Measurements from ENCODE around the gene PFKP.

Gene PFKP

GRCh38 chr10:3067118-3067858 lies at the start of gene PFKP:
Gene PFKP, plus strand, starts transcription at chr10:3067548. Its CDS starts 48 bp downstream, at chr10:3067596.
- peak; percentile 55 for DNase-seq

- no peak for DNase-seq
These were observed 49.1 kb upstream of the PFKP start for GRCh38 chr10:3018247-3018646.

- no peak for DNase-seq
These were observed 47.0 kb upstream of the PFKP start for GRCh38 chr10:3020311-3020710.

- no peak for DNase-seq
These were observed 46.5 kb upstream of the PFKP start for GRCh38 chr10:3020881-3021280.

- DNase-seq: no peak
These were observed 45.3 kb upstream of the PFKP start for GRCh38 chr10:3022027-3022426.

- no peak for DNase-seq
These were observed 43.5 kb upstream of the PFKP start for GRCh38 chr10:3023892-3024291.

GRCh38 chr10:3025026-3025683 lies 42.2 kb upstream of the PFKP start:
- DNase-seq: no peak

- no peak for DNase-seq
These were observed 39.5 kb upstream of the PFKP start for GRCh38 chr10:3027866-3028265.

GRCh38 chr10:3028441-3028840 lies 38.9 kb upstream of the PFKP start:
- no peak for DNase-seq

- DNase-seq: no peak
These were observed 36.6 kb upstream of the PFKP start for GRCh38 chr10:3030765-3031164.

GRCh38 chr10:3031490-3031889 lies 35.9 kb upstream of the PFKP start:
- DNase-seq: no peak

- no peak for DNase-seq
These were observed 33.4 kb upstream of the PFKP start for GRCh38 chr10:3033925-3034324.

GRCh38 chr10:3034616-3035015 lies 32.7 kb upstream of the PFKP start:
- no peak for DNase-seq

- DNase-seq: no peak
These were observed 31.0 kb upstream of the PFKP start for GRCh38 chr10:3036155-3037021.

- DNase-seq: no peak
These were observed 30.2 kb upstream of the PFKP start for GRCh38 chr10:3037182-3037581.

GRCh38 chr10:3040069-3040468 lies 27.3 kb upstream of the PFKP start:
- DNase-seq: no peak

GRCh38 chr10:3042589-3042988 lies 24.8 kb upstream of the PFKP start:
- DNase-seq: no peak

- DNase-seq: peak; percentile 79
These were observed 23.6 kb upstream of the PFKP start for GRCh38 chr10:3043512-3044368.

GRCh38 chr10:3045471-3046209 lies 21.7 kb upstream of the PFKP start:
- DNase-seq: peak; percentile 91

- DNase-seq: no peak
These were observed 21.1 kb upstream of the PFKP start for GRCh38 chr10:3046210-3046779.

- DNase-seq: no peak
These were observed 20.3 kb upstream of the PFKP start for GRCh38 chr10:3046981-3047547.
